GDM1 (cell line): ENCODE measurements around the gene EYS.
"Not testable (repeated sequence)": the region's sequence is repeated elsewhere in the genome, so short reads cannot be mapped to it uniquely, and the experiment has no call there.

Experiments used
- DNase-seq: peaks from one replicate; lab custom pipeline; 2025; lab: John Stamatoyannopoulos, UW

Gene EYS

DNA sequence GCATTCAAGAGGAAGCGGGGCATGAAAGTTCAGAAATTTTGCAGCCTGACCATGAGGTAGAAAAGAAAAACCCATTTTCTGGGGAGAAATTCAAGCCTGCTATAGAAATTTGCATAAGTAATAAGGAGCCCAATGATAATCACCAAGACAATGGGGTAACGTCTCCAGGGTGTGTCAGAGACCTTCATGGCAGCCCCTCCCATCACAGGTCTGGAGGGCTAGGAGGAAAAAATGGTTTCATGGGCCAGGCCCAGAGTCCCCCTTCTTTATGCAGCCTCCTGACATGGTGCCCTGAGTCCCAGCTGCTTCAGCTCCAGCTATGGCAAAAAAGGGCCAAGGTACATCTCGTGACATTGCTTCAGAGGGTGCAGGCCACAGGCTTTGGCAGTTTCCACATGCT lies 618.5 kb downstream of the EYS start:
- DNase-seq = no peak

DNA sequence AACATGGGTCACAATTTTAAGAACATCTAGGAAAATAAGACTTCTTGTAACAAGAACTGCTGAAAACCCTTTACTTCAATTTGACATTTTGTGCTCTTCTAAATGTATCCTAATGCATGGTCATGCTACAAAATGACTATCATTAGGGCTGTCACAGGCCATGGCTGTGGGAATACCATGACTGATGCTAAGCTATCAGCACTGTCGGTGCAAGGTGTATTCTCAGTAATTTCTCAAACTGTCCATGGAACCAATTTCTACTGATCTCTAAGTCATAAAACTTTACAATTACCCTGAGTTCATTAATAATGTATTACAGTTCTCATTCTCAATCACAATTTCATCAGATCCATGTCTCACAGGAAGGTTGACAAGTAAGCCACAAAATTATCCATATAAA lies 625.3 kb downstream of the EYS start:
- no peak for DNase-seq

DNA sequence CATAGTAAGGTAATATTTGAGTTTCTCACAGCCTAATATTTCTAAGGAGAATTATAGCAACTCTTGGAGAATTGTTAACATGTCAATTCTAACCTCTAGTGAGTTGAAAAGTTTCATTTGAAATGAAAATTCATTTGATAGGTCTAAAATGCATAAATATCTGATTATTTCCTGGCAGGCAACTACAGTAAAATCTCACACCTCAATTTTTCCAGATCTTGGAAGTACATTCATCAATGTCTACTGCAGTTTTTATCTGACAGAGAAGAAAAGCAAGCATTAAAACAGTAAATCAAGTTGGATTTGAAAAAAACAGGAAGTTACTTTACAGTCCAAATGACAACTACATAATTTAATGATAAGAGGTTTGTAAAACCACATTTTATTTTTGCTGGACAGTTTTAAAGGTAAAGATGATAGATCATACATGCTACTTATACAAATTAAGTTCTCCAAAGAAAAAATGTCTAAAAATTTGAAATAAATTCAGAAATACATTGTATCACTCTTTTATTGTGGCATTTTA lies 631.3 kb downstream of the EYS start:
- no peak for DNase-seq

GRCh38 chr6:65072500-65072899 lies 634.5 kb downstream of the EYS start:
- DNase-seq = no peak

DNA sequence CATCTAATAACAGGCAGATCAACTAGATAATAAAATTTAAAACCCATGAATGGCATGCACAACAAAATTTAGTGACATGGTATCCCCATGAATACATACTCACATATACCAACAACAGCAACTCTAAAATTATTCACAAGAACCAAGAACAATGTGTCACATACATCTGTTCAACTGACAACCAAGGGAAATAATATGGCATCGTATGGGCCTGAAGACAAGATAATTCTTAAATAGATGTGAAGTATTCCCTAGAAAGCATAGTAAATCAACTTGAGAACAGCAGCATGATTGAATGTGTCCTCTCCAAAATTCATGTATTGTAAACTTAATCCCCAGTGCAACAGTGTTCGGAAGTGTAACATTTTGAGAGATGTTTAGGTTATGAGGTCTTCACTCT lies 635.5 kb downstream of the EYS start:
- no peak for DNase-seq

DNA sequence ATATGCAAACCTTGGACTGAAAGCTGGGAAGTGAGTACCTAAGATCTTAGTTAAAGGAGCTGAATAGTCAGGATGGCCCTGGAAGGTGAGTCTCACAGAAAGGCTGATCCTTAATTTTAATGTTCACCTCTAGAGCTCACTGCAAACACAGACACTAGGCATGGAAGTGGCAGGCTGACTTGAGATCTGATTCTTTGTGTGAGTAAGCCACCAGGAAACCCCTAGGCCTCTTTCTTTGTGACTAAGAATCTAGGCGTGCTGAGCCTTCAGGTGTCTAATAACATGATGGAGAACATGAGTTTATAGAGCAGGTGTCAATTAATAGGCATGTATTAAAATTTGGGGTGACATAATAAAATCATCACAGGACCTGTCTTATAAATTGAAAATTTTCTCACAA lies 642.2 kb downstream of the EYS start:
- DNase-seq = no peak

GRCh38 chr6:65059568-65059967 lies 647.5 kb downstream of the EYS start:
- no peak for DNase-seq

- no peak for DNase-seq
Measured at GRCh38 chr6:65055545-65055944, 651.5 kb downstream of the EYS start.

GRCh38 chr6:65052626-65053025 lies 654.4 kb downstream of the EYS start:
- DNase-seq = no peak

DNA sequence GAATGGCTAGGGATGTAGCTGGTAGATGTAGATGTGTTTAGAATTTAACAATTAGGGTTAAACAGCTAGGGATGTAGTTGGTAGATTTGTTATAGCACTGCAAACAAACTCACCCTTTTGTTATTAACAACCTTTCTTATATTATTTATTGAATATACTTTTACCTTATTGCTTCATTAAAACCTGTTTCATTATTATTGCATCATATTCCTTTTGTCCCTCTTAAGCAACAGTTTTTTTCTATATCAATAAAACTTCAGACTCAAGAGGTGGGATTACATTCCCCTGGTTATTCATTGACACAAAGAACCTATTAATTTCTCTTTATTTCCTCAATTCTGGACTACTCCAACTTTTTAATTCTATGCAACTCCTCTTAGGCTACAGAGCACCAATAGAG lies 661.2 kb downstream of the EYS start:
- no peak for DNase-seq

GRCh38 chr6:65014006-65014405 lies 693.0 kb downstream of the EYS start:
- no peak for DNase-seq

DNA sequence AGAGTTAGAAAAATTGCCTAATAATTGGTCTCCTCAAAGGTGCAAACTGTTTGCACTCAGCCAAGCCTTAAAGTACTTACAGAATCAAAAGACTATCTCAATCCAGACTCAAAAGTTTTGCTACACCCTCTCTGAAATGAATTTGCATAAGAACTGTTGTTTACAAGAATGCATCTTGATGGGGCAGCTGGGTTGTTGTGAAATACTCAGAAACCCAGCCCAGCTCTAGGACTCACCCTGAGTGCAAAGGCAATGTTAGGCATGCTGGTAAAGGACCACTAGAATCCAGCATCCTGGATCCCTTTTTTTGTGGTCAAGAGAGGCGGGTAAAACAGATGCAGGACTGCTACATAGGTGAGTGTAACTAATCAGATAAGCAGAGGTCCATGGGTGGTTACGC lies 700.2 kb downstream of the EYS start:
- DNase-seq = no peak

GRCh38 chr6:65004283-65004682 lies 702.7 kb downstream of the EYS start:
- DNase-seq = no peak

DNA sequence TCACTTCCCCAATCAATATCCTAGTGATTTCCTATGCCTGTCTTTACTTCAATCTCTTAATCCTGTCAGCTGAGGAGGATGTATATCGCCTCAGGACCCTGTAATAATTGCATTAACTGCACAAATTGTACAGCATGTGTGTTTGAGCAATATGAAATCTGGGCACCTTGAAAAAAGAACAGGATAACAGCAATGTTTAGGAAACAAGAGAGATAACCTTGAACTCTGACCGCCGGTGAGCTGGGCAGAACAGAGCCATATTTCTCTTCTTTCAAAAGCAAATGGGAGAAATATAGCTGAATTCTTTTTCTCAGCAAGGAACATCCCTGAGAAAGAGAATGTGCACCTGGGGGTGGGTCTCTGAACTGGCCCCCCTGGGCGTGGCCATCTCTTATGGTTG lies 704.1 kb downstream of the EYS start:
- not testable (repeated sequence) for DNase-seq

DNA sequence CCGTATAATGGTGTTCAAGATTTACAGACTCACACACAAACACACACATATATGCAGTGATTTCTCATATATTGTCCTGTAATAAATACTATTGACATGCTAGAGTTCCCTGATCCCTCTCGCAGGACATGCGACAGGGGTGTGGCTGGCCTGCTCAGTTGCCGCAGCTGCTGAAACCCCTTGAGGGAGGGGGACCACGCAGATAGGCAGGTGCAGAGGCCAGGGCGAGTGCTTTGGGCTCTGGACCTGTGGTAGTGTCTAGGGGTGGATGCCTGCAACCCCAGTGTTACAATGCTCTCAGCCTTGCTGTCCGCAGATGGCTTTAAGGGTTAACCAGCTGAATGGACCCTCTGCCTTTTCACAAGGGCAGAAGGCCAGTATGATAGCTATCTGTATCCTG lies 706.2 kb downstream of the EYS start:
- DNase-seq = no peak

- no peak for DNase-seq
Measured at GRCh38 chr6:64998204-64998603, 708.8 kb downstream of the EYS start.

DNA sequence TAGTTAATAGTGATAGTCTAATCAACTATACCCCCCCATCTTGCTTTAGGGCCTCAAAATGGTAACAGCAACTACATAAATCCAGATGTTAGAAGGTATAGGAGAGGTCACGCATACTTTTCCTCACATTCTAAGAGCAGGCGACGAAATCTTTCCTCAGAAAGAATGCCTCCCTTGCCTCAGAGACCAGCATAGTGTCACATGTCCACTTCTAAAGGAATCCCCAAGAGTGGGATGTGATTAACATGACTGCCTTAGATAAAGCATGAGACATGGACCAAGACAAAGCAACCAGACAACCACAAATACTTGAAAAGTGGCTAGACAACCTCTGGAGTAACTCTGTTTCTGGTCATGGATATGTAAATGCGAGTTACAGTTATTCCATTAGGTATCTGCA lies 710.7 kb downstream of the EYS start:
- DNase-seq = no peak

GRCh38 chr6:64990652-64991304 lies 716.2 kb downstream of the EYS start:
- DNase-seq = no peak

- no peak for DNase-seq
Measured at GRCh38 chr6:64988148-64988547, 718.9 kb downstream of the EYS start.

- no peak for DNase-seq
Measured at GRCh38 chr6:64987066-64987465, 720.0 kb downstream of the EYS start.

DNA sequence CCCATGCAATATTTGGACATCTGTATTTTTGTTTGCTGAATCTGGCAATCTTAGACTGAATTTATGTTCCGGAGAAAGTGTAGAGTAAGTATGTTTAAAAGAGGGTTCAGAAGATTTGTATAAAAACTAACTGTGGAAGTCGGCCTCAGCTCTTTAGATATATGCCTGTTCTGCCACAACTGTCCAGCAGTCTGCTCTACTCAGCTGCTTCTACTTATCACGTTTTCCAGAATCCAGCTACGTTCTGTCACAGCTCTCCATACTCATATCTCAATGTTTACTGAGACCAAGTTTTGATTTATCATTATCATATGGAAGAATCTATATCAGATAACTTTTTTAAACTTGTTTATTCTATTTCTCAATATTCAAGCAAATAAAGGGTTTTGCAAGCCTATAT lies 721.3 kb downstream of the EYS start:
- no peak for DNase-seq

DNA sequence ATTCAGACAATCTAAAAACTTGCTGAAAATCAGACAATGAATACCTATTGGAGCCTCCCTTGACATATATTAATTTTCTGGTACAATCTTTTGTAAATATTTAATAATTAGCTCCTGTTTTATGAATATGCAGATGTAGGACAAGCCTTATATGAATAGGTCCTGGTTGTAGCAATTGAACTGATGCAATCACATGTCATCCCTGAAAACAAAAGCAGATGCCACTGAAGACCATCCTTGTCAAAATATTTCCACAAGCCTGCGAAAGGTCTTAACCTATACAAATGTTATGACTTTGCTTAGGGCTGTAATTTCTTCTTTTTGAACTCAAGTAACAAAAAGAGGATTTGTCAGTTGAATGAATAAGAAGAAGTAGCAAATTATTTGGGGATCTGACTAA lies 722.1 kb downstream of the EYS start:
- DNase-seq = no peak

GRCh38 chr6:64983089-64983488 lies 723.9 kb downstream of the EYS start:
- DNase-seq = no peak

DNA sequence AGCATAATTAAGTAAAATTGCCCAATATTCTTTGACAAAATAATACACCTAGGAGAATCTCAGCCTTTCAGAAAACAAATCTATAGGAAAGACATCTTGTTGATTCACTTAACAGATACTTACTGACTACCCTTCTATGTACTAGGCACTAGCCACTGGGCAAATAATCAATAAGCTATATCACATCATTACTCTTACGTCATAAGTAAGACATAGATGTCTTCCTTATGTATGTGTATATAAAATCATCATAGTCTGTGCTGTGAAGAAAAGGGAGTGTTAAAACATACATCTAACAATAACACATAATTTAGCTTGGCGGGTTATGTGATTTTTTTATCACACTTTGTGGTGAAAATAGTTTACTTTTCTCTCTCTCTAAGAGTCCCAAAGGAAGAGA lies 733.9 kb downstream of the EYS start:
- DNase-seq = no peak

- DNase-seq = no peak
Measured at GRCh38 chr6:64969139-64969538, 737.9 kb downstream of the EYS start.
